Lower lobe of right lung (tissue), 2 donors: ENCODE results near the gene MT1X. TPM values are rescaled to one million over a fixed set of nuclear protein-coding genes. Genes with fewer than 3 reads are reported as not detected.

ENCODE experiments used
- ATAC-seq, 2 donors: fragments of 200-7000 bp; cut with Tn5 transposase; one replicate each; pipeline ENCODE4 v1.9.1; 2020 to 2022; ENCODE audit warnings: mild to moderate bottlenecking in 2 of 2, moderate library complexity in 2 of 2
- DNase-seq: peaks from one replicate; pipeline ENCODE4 v3.0.0-alpha.2; 2020
- H3K27ac ChIP-seq: fragments of 200-600 bp; one replicate; pipeline ENCODE4 v1.8.0; 2022
- H3K27me3 ChIP-seq: fragments of 200-600 bp; one replicate; pipeline ENCODE4 v1.8.0; 2022; ENCODE audit warnings: low read depth
- H3K36me3 ChIP-seq: fragments of 200-600 bp; one replicate; pipeline ENCODE4 v1.8.0; 2022; ENCODE audit warnings: mild to moderate bottlenecking
- H3K4me1 ChIP-seq: fragments of 200-600 bp; one replicate; pipeline ENCODE4 v1.8.0; 2022
- H3K4me3 ChIP-seq: fragments of 200-600 bp; one replicate; pipeline ENCODE4 v1.8.0; 2022; ENCODE audit warnings: mild to moderate bottlenecking
- H3K9me3 ChIP-seq: fragments of 200-600 bp; one replicate; pipeline ENCODE4 v1.8.0; 2022
- intact Hi-C: fragments of 100-400 bp; cut with DNase I; formaldehyde crosslinking; loops from one replicate; pipeline ENCODE4 v1.11.0; 2022
- total RNA-seq: library from RNA; stranded (reverse); fragmentation: NEBNext Ultra II Directional; extraction: Animal tissue kit (Norgen Biotek cat#: 25700); gene quantifications from one replicate; pipeline ENCODE4 v1.2.1, GENCODE V29; 2021
- TF ChIP-seq, protein P1 (sequence below): fragments of 200-600 bp; IDR thresholded peaks from one replicate; pipeline ENCODE4 v1.8.0; 2022; ENCODE audit warnings: antibody characterized with exemption, mild to moderate bottlenecking
- donor health status: DM: no; HTN: yes; CAD: no; lungs with severe emphysema.

The MT1X gene
- total RNA-seq, 1 donor from 2014 or later = 95.7 TPM

DNA sequence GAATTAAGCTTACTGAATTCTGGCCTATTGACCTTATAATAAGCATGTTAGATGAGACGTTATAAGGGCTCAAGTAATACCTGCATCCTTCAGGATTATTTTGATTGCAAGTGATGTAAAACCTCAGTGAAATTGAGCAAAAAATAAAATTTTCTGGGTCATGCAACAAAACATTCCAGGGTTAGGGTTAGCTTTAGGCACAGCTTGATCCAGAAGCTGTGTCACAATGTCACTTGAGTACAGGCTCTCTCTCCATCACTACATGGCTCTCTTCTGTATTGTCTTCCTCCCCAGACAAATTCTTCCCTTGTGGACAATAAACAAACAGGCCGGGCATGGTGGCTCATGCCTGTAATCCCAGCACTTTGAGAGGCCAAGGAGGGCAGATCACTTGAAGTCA lies 44.0 kb downstream of the MT1X start:
- Histone ChIP-seq H3K27ac (no peak overlapping the region), H3K4me3 (no peak overlapping the region), H3K4me1 (peaks cover 17% of the 10 kb centered on the region), H3K9me3 (no peaks in the 10 kb centered on the region), H3K27me3 (no peaks in the 10 kb centered on the region), H3K36me3 (no peaks in the 10 kb centered on the region)
- intact Hi-C loops = no loop called here
- TF ChIP-seq, protein P1, sequence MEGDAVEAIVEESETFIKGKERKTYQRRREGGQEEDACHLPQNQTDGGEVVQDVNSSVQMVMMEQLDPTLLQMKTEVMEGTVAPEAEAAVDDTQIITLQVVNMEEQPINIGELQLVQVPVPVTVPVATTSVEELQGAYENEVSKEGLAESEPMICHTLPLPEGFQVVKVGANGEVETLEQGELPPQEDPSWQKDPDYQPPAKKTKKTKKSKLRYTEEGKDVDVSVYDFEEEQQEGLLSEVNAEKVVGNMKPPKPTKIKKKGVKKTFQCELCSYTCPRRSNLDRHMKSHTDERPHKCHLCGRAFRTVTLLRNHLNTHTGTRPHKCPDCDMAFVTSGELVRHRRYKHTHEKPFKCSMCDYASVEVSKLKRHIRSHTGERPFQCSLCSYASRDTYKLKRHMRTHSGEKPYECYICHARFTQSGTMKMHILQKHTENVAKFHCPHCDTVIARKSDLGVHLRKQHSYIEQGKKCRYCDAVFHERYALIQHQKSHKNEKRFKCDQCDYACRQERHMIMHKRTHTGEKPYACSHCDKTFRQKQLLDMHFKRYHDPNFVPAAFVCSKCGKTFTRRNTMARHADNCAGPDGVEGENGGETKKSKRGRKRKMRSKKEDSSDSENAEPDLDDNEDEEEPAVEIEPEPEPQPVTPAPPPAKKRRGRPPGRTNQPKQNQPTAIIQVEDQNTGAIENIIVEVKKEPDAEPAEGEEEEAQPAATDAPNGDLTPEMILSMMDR = no peak
- DNase-seq = no peak
- no peak for ATAC-seq

DNA sequence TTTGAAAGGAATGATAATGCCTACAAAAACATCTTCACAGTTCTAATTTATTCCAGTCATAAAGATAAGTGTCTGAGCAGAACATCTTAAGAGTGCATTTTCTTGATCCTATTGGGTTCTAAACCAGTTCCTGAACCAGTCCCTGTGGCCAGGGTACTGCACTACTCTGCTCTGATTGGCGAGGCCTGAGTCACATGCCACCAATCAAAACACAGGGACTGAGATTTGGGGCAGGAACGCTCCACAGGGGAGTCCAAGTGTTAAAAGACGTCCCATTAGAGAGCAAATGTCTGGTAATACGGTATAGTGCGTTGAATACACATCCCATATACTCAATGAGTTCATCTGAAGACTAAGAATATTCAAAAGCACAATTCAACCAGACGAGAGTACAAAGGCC lies 44.7 kb downstream of the MT1X start:
- TF ChIP-seq, protein P1 = no peak
- Histone ChIP-seq H3K4me3 (no peak overlapping the region), H3K4me1 (peaks cover 17% of the 10 kb centered on the region), H3K27ac (no peak overlapping the region), H3K36me3 (no peaks in the 10 kb centered on the region), H3K27me3 (no peaks in the 10 kb centered on the region), H3K9me3 (no peaks in the 10 kb centered on the region)
- intact Hi-C loops = no loop called here
- ATAC-seq (no peak), DNase-seq (no peak)

DNA sequence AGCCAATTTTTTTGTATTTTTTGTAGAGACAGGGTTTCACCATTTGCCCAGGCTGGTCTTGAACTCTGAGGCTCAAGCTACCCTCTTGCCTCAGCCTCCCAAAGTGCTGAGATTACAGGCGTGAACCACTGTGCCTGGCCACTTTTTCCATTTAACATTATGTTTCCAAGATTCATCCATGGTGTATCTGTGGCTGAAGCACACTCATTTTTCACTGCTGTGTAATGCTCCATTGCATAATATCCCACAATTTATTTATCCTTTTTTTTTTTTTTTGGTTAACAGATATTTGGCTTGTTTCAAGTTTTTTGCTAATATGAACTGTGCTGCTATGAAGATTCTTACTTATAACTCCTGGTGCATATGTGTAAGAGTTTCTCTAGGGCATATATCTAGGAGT lies 45.8 kb downstream of the MT1X start:
- TF ChIP-seq, protein P1 = no peak
- Histone ChIP-seq H3K27me3 (no peaks in the 10 kb centered on the region), H3K9me3 (no peaks in the 10 kb centered on the region), H3K4me3 (no peak overlapping the region), H3K36me3 (no peaks in the 10 kb centered on the region), H3K4me1 (peaks cover 17% of the 10 kb centered on the region), H3K27ac (no peak overlapping the region)
- DNase-seq (no peak), ATAC-seq (no peak)
- intact Hi-C loops = no loop called here

DNA sequence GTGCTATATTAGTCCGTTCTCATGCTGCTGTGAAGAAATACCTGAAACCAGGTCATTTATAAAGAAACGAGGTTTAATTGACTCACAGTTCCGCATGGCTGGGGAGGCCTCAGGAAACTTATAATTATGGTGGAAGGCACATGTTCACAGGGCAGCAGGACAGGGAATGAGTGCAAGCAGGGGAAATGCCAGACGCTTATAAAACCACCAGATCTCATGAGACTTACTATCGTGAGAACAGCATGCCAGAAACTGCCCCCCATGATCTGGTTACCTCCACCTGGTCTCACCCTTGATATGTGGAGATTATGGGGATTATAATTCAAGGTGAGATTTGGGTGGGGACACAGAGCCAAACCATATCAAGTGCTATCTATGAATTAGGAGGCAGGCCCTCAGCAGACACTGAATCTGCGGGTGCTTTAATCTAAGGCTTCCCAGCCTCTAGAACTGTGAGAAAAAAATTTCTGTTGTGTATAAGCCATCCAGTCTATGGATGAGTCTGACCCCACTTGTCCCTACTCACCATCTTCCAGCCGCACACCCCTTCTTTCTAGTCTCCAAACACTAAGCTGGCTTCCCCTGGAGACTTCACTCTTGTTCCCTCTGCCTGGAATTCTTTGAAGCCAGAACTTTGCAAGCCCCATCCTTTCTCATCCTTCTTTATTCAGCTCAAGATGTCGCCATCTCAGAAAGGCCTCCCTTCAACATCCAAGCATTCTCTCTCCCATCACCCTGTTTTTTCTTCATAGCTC lies 46.9 kb downstream of the MT1X start:
- H3K27me3 ChIP-seq = no peaks in the 10 kb centered on the region
- H3K4me1 ChIP-seq = peaks cover 17% of the 10 kb centered on the region
- no peaks in the 10 kb centered on the region for H3K36me3 ChIP-seq
- no peaks in the 10 kb centered on the region for H3K9me3 ChIP-seq
- peak overlapping the region; percentile 84 for H3K27ac ChIP-seq
- peak overlapping the region; percentile 92 for H3K4me3 ChIP-seq
- intact Hi-C loops = no loop called here
- TF ChIP-seq, protein P1 = no peak
- ATAC-seq (peak; percentile 6 to 33), DNase-seq (no peak)

DNA sequence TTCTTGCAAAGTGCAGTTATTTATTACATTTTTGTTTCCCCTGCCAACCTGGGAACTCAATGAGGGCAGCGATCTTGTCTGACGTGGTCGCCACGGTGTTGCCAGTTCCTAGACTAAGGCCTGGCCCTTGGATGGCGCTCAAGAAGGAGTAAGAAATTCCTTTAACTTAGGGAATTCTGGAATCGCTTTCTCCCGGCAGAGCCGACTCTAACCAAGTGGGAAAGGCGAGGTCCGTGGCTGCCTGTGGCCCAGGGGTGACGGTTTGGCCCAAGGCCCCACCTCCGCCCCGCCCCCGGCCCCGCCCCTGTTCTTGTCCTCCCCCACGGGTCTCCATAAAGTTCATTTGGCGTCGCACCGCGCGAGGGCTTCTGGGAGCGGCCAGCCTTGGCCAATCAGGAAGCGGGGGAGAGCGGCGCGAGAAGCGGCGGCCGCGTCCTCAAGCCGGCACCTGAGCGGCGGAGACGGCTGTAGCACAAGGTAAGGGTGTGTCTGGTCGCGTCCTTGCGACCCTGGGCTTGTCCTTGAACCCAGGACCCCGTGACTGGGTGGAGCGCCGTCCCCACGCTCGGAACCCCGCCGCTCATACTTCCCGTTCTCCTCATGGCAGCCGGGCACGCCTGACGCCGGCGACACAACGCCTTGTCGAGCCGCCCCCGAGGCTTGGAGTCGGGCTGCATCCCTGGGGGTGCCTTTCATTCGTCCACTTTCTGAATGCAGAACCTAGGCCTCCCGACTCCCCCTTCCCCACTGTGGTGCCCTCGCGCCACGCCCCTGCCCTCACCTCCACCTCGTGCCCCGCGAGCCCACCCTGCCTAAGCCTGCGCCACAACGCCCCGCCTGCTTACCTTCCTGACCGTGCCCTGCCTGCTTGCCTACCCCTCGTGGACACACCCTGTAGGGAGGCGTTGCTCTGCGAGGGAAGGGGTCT lies 47.7 kb downstream of the MT1X start, which contains the start of gene NUP93:
Gene NUP93, plus strand, starts transcription at position 395 of the 928 bp plus-strand sequence. CDS start 18,119 bp downstream, outside the sequence.
- TF ChIP-seq, protein P1 = peak; percentile 4
- intact Hi-C loops = no loop called here
- Histone ChIP-seq H3K27ac (peak within 1 kb of the TSS; percentile 84), H3K4me1 (peaks cover 17% of the 10 kb centered on the region), H3K9me3 (no peaks in the 10 kb centered on the region), H3K27me3 (no peaks in the 10 kb centered on the region), H3K36me3 (no peaks in the 10 kb centered on the region), H3K4me3 (peak within 1 kb of the TSS; percentile 92)
- DNase-seq (peak; percentile 96), ATAC-seq (peak; percentile 98 to 99)
